ENCODE results near the gene RCAN3. TPM values are rescaled to one million over a fixed set of nuclear protein-coding genes. Genes with fewer than 3 reads are reported as not detected.
A peak's percentile ranks its signal among the peaks of the same experiment; 100 is the strongest.
"Not testable (repeated sequence)": the region's sequence is repeated elsewhere in the genome, so short reads cannot be mapped to it uniquely, and the experiment has no call there.

Gene RCAN3
- total RNA-seq, 1 donor from 2014 or later = 20.4 TPM

GRCh38 chr1:24516506-24516905 lies 13.9 kb downstream of the RCAN3 start:
- no peaks in the 10 kb centered on the region for H3K4me1 Mint-ChIP-seq (ENCODE audit: unreplicated experiment)
- no peak for DNase-seq (ENCODE audit: extremely low spot score, unreplicated experiment)
- H3K36me3 Mint-ChIP-seq = peaks cover 4% of the 10 kb centered on the region
- no peaks in the 10 kb centered on the region for H3K9me3 Mint-ChIP-seq
- no peaks in the 10 kb centered on the region for H3K27me3 Mint-ChIP-seq
- H3K4me3 Mint-ChIP-seq = no peak overlapping the region
- TF ChIP-seq CTCF (conservative IDR thresholded peaks at IDR 0.05) = no peak
- H3K27ac Mint-ChIP-seq = no peak overlapping the region

- TF ChIP-seq CTCF (conservative IDR thresholded peaks at IDR 0.05) = no peak
- Mint-ChIP-seq H3K36me3 (peaks cover 4% of the 10 kb centered on the region), H3K4me3 (no peak overlapping the region), H3K9me3 (no peaks in the 10 kb centered on the region), H3K4me1 (ENCODE audit: unreplicated experiment) (no peaks in the 10 kb centered on the region), H3K27ac (no peak overlapping the region), H3K27me3 (no peaks in the 10 kb centered on the region)
- no peak for DNase-seq (ENCODE audit: extremely low spot score, unreplicated experiment)
Measured at GRCh38 chr1:24517898-24518297, 15.3 kb downstream of the RCAN3 start.

GRCh38 chr1:24520282-24520681 lies 17.6 kb downstream of the RCAN3 start:
- H3K4me1 Mint-ChIP-seq (ENCODE audit: unreplicated experiment); H3K27ac Mint-ChIP-seq; H3K4me3 Mint-ChIP-seq; DNase-seq (ENCODE audit: extremely low spot score, unreplicated experiment); H3K9me3 Mint-ChIP-seq; H3K36me3 Mint-ChIP-seq; H3K27me3 Mint-ChIP-seq: not testable (repeated sequence)

GRCh38 chr1:24525606-24526005 lies 23.0 kb downstream of the RCAN3 start:
- Mint-ChIP-seq H3K4me3 (no peak overlapping the region), H3K9me3 (no peaks in the 10 kb centered on the region), H3K36me3 (no peaks in the 10 kb centered on the region), H3K4me1 (ENCODE audit: unreplicated experiment) (peaks cover 5% of the 10 kb centered on the region), H3K27me3 (no peaks in the 10 kb centered on the region), H3K27ac (no peak overlapping the region)
- TF ChIP-seq CTCF (conservative IDR thresholded peaks at IDR 0.05) = no peak
- DNase-seq (ENCODE audit: extremely low spot score, unreplicated experiment) = no peak

DNA sequence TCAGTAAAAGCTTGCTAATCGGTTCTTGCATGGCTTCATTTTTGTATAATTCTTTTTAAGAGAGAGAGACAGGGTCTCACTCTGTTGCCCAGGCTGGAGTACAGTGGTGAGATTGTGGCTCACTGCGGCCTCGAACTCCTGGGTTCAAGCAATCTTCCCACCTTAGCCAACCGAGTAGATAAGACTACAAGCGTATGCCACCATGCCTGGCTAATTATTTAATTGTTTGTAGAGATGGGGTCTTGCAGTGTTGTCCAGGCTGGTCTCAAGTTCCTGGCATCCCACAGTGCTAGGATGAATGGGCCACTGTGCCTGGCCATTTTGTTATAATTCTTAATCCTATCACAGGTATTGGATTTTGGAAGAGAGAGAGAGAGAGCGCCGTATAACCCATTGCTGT lies 23.4 kb downstream of the RCAN3 start:
- H3K36me3 Mint-ChIP-seq = no peaks in the 10 kb centered on the region
- H3K27me3 Mint-ChIP-seq = no peaks in the 10 kb centered on the region
- no peaks in the 10 kb centered on the region for H3K9me3 Mint-ChIP-seq
- H3K4me1 Mint-ChIP-seq (ENCODE audit: unreplicated experiment) = peaks cover 5% of the 10 kb centered on the region
- H3K27ac Mint-ChIP-seq = no peak overlapping the region
- no peak for TF ChIP-seq CTCF (conservative IDR thresholded peaks at IDR 0.05)
- H3K4me3 Mint-ChIP-seq = no peak overlapping the region
- no peak for DNase-seq (ENCODE audit: extremely low spot score, unreplicated experiment)

DNA sequence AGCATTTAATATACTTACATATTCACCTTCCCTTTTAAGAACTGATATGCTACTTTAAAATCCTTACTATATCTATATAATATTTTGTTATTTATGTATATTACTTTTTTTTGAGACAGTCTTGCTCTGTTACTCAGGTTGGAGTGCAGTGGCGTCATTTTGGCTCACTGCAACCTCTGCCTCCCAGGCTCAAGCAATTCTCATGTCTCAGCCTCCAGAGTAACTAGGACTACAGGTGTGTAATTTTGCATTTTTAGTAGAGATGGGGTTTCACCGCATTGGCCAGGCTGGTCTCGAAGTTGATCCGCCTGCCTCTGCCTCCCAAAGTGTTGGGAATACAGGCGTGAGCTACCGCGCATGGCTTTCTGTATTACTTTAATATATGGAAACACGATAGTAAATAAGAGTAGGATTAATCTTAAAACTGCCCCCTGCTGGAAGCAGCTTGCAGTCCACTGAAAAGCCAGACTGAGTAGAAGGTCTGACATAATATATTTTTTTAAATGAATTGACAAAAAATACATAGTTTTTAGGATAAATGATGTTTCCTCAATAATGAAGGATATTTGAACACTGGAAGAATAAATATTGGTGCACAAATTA lies 24.4 kb downstream of the RCAN3 start:
- Mint-ChIP-seq H3K27me3 (no peaks in the 10 kb centered on the region), H3K4me3 (no peak overlapping the region), H3K36me3 (no peaks in the 10 kb centered on the region), H3K9me3 (no peaks in the 10 kb centered on the region), H3K4me1 (ENCODE audit: unreplicated experiment) (peaks cover 5% of the 10 kb centered on the region), H3K27ac (no peak overlapping the region)
- TF ChIP-seq CTCF (conservative IDR thresholded peaks at IDR 0.05) = peak; percentile 76
- DNase-seq (ENCODE audit: extremely low spot score, unreplicated experiment) = no peak
